Nephron (organoid): ENCODE measurements around the gene SND1.
A peak's percentile ranks its signal among the peaks of the same experiment; 100 is the strongest.

Experiments used
- H3K27ac Mint-ChIP-seq, 3 experiments: 2 replicates each; pipeline ENCODE4 v1.8.0; 2020; ENCODE audit warnings: mixed read lengths in 3 of 3, mild to moderate bottlenecking in 2 of 3, moderate library complexity in 1 of 3
- H3K27me3 Mint-ChIP-seq: 2 replicates; pipeline ENCODE4 v1.8.0; 2021; ENCODE audit warnings: low read depth, mild to moderate bottlenecking, moderate library complexity, mixed read lengths
- H3K36me3 Mint-ChIP-seq: 2 replicates; pipeline ENCODE4 v1.8.0; 2020; ENCODE audit warnings: low read depth, mixed read lengths
- H3K4me1 Mint-ChIP-seq: 2 replicates; pipeline ENCODE4 v1.8.0; 2020; ENCODE audit warnings: mixed read lengths
- H3K4me3 Mint-ChIP-seq, 3 experiments: 2 replicates each; pipeline ENCODE4 v1.8.0; 2020; ENCODE audit warnings: mild to moderate bottlenecking in 3 of 3, mixed read lengths in 3 of 3, moderate library complexity in 2 of 3
- H3K9me3 Mint-ChIP-seq: 2 replicates; pipeline ENCODE4 v1.8.0; 2020; ENCODE audit warnings: mixed read lengths
- CTCF ChIP-seq, 3 experiments: fragments of 200-600 bp; sonication (generic); IDR thresholded peaks; one replicate each; pipeline ENCODE4 v1.5.0; 2021; ENCODE audit warnings: antibody characterized with exemption in 3 of 3; ENCODE audit not compliant: unreplicated experiment in 3 of 3

The SND1 gene

GRCh38 chr7:127993987-127994386 is 342.0 kb downstream of the SND1 start:
- Mint-ChIP-seq H3K27ac (peak overlapping the region in 1 of 3 experiments; percentile 13), H3K4me1 (peaks cover 44% of the 10 kb centered on the region), H3K36me3 (peaks cover 30% of the 10 kb centered on the region), H3K27me3 (no peaks in the 10 kb centered on the region), H3K9me3 (no peaks in the 10 kb centered on the region), H3K4me3 (no peak overlapping the region)
- TF ChIP-seq CTCF (IDR thresholded peaks at IDR 0.05; ENCODE audit: unreplicated experiment in 3 of 3): no peak

GRCh38 chr7:127995156-127995880 is 343.3 kb downstream of the SND1 start:
- TF ChIP-seq CTCF (IDR thresholded peaks at IDR 0.05; ENCODE audit: unreplicated experiment in 3 of 3): no peak
- H3K4me3 Mint-ChIP-seq: no peak overlapping the region
- H3K27ac Mint-ChIP-seq: peak overlapping the region; percentile 33 to 81 (median 77)
- H3K27me3 Mint-ChIP-seq: no peaks in the 10 kb centered on the region
- H3K4me1 Mint-ChIP-seq: peaks cover 47% of the 10 kb centered on the region
- peaks cover 30% of the 10 kb centered on the region for H3K36me3 Mint-ChIP-seq
- no peaks in the 10 kb centered on the region for H3K9me3 Mint-ChIP-seq

GRCh38 chr7:127995881-127996215 is 343.9 kb downstream of the SND1 start:
- H3K36me3 Mint-ChIP-seq: peaks cover 30% of the 10 kb centered on the region
- H3K9me3 Mint-ChIP-seq: no peaks in the 10 kb centered on the region
- TF ChIP-seq CTCF (IDR thresholded peaks at IDR 0.05; ENCODE audit: unreplicated experiment in 3 of 3): no peak
- H3K4me3 Mint-ChIP-seq: no peak overlapping the region
- H3K27me3 Mint-ChIP-seq: no peaks in the 10 kb centered on the region
- H3K4me1 Mint-ChIP-seq: peaks cover 49% of the 10 kb centered on the region
- peak overlapping the region; percentile 33 to 81 (median 77) for H3K27ac Mint-ChIP-seq

GRCh38 chr7:127996253-127997071 is 344.5 kb downstream of the SND1 start:
- H3K4me1 Mint-ChIP-seq: peaks cover 51% of the 10 kb centered on the region
- no peaks in the 10 kb centered on the region for H3K27me3 Mint-ChIP-seq
- no peak overlapping the region for H3K4me3 Mint-ChIP-seq
- peaks cover 27% of the 10 kb centered on the region for H3K36me3 Mint-ChIP-seq
- peak overlapping the region; percentile 55 to 81 (median 77) for H3K27ac Mint-ChIP-seq
- no peaks in the 10 kb centered on the region for H3K9me3 Mint-ChIP-seq
- no peak for TF ChIP-seq CTCF (IDR thresholded peaks at IDR 0.05; ENCODE audit: unreplicated experiment in 3 of 3)

- H3K4me3 Mint-ChIP-seq: no peak overlapping the region
- no peak for TF ChIP-seq CTCF (IDR thresholded peaks at IDR 0.05; ENCODE audit: unreplicated experiment in 3 of 3)
These were observed 345.4 kb downstream of the SND1 start for GRCh38 chr7:127997226-127997922.

More at GRCh38 chr7:127997226-127997922, 345.4 kb downstream of the SND1 start:
- Mint-ChIP-seq H3K27me3 (no peaks in the 10 kb centered on the region), H3K4me1 (peaks cover 51% of the 10 kb centered on the region), H3K36me3 (peaks cover 18% of the 10 kb centered on the region), H3K27ac (peak overlapping the region; percentile 55 to 81 (median 77)), H3K9me3 (no peaks in the 10 kb centered on the region)
